Pancreas (tissue), 10 donors: ENCODE results near the gene OR2Z1. TPM values are rescaled to one million over a fixed set of nuclear protein-coding genes. Genes with fewer than 3 reads are reported as not detected.
A peak's percentile ranks its signal among the peaks of the same experiment; 100 is the strongest.
"Not testable (repeated sequence)": the region's sequence is repeated elsewhere in the genome, so short reads cannot be mapped to it uniquely, and the experiment has no call there.

ENCODE experiments used
- ATAC-seq, 4 donors: fragments of 200-7000 bp; cut with Tn5 transposase; one replicate each; pipeline versions ENCODE4 v1.8.0 to v1.9.1; 2020; ENCODE audit warnings: mild to moderate bottlenecking in 4 of 4, moderate library complexity in 4 of 4
- DNase-seq, 6 donors: peaks; one replicate each; pipeline ENCODE4 v3.0.0-alpha.2; 2020
- FAIRE-seq: peaks from 2 replicates; lab custom pipeline; 2012; peaks lifted over from hg19 to GRCh38; lab: Jason Lieb, UNC
- H3K27ac ChIP-seq, 4 donors: fragments of 200-600 bp; sonication (generic); 1 replicate in 3 of 4; 2 replicates in 1 of 4; pipeline versions ENCODE4 v1.5.0 to v1.8.0; 2020
- H3K27me3 ChIP-seq, 4 donors: fragments of 200-600 bp; one replicate each; pipeline ENCODE4 v1.8.0; 2021
- H3K36me3 ChIP-seq, 3 donors: fragments of 200-600 bp; sonication (generic) in 1 of 3; one replicate each; pipeline versions ENCODE4 v1.5.0 to v1.8.0; 2020 to 2021
- H3K4me1 ChIP-seq, 3 donors: fragments of 200-600 bp; one replicate each; pipeline ENCODE4 v1.8.0; 2021
- H3K4me3 ChIP-seq, 4 donors: fragments of 200-600 bp; sonication (generic) in 2 of 4; one replicate each; pipeline versions ENCODE4 v1.5.0 to v1.8.0; 2020 to 2021
- H3K9me3 ChIP-seq, 4 donors: fragments of 200-600 bp; one replicate each; pipeline ENCODE4 v1.8.0; 2021
- WGBS, 2 donors: extraction: QIAGEN DNeasy Blood & Tissue Kit; methylation state at CpG; one replicate each; pipeline ENCODE4 v1.1.7; 2013; 5-methylcytosine and 5-hydroxymethylcytosine counted together
- intact Hi-C, 3 donors: fragments of 100-400 bp; cut with DNase I; formaldehyde crosslinking; loops; one replicate each; pipeline versions ENCODE4 v1.11.1 to v1.14.2; 2022
- polyA plus RNA-seq, 2 donors: library from polyadenylated mRNA; stranded (reverse); fragments of 200-250 nt; gene quantifications; one replicate each; pipeline ENCODE4 v1.2.3, GENCODE V29; 2013
- total RNA-seq, 6 donors: library from RNA; stranded (reverse); fragmentation: NEBNext Ultra II Directional in 4 of 6; extraction: Animal tissue kit (Norgen Biotek cat#: 25700) in 4 of 6; gene quantifications; one replicate each; pipeline versions ENCODE4 v1.2.1 to v1.2.4, GENCODE V29; 2021 to 2023
- TF ChIP-seq, protein P1 (sequence below), 4 donors: fragments of 200-600 bp; sonication (generic) in 3 of 4; IDR thresholded peaks; one replicate each; pipeline versions ENCODE4 v1.5.0 to v1.8.0; 2021; ENCODE audit warnings: antibody characterized with exemption in 4 of 4
- donor health status: healthy with polysubstance abuse.
- donor health status: DM: no; HTN: no; CAD: no; lungs with moderate emphysema.
- donor health status: DM: no; HTN: no; CAD: no.
- donor health status: control.
- donor health status: control.
- donor health status: Bipolar disorder and iron deficiency.
- donor health status: DM: yes; HTN: yes; CAD: no.
- donor health status: DM: no; HTN: no; CAD: no.
- donor health status: DM: no; HTN: no; CAD: no.
- donor health status: DM: yes; HTN: yes; CAD: no.

OR2Z1 gene
- total and polyA plus RNA-seq, 8 donors = not detected

DNA sequence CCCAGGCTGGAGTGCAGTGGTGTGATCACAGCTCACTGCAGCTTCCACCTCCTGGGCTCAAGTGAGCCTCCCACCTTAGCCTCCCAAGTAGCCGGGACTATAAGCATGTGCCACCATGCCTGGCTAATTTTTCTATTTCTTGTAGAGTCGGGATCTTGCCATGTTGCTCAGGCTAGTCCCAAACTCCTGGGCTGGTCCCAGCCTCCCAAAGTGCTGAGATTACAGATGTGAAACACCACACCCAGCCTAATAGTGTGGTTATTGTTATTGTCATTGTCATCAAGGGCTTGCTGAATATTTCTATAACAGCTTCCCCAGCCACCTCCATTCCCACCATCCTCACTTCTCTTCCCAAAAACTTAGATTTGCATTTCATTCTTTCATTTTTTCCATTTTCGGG, 2.8 kb downstream of the OR2Z1 start:
- H3K36me3 ChIP-seq = no peaks in the 10 kb centered on the region
- DNase-seq (no peak), ATAC-seq (no peak), FAIRE-seq (no peak)
- H3K27ac ChIP-seq = no peak overlapping the region
- no peaks in the 10 kb centered on the region for H3K27me3 ChIP-seq
- no peaks in the 10 kb centered on the region for H3K9me3 ChIP-seq
- 35 to 45% methylated on average over 3 of the region's 3 CpGs for WGBS, 2 donors
- intact Hi-C loops = no loop called here
- TF ChIP-seq, protein P1, sequence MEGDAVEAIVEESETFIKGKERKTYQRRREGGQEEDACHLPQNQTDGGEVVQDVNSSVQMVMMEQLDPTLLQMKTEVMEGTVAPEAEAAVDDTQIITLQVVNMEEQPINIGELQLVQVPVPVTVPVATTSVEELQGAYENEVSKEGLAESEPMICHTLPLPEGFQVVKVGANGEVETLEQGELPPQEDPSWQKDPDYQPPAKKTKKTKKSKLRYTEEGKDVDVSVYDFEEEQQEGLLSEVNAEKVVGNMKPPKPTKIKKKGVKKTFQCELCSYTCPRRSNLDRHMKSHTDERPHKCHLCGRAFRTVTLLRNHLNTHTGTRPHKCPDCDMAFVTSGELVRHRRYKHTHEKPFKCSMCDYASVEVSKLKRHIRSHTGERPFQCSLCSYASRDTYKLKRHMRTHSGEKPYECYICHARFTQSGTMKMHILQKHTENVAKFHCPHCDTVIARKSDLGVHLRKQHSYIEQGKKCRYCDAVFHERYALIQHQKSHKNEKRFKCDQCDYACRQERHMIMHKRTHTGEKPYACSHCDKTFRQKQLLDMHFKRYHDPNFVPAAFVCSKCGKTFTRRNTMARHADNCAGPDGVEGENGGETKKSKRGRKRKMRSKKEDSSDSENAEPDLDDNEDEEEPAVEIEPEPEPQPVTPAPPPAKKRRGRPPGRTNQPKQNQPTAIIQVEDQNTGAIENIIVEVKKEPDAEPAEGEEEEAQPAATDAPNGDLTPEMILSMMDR (IDR thresholded peaks at IDR 0.05) = no peak
- H3K4me1 ChIP-seq = no peaks in the 10 kb centered on the region
- H3K4me3 ChIP-seq = no peak overlapping the region

DNA sequence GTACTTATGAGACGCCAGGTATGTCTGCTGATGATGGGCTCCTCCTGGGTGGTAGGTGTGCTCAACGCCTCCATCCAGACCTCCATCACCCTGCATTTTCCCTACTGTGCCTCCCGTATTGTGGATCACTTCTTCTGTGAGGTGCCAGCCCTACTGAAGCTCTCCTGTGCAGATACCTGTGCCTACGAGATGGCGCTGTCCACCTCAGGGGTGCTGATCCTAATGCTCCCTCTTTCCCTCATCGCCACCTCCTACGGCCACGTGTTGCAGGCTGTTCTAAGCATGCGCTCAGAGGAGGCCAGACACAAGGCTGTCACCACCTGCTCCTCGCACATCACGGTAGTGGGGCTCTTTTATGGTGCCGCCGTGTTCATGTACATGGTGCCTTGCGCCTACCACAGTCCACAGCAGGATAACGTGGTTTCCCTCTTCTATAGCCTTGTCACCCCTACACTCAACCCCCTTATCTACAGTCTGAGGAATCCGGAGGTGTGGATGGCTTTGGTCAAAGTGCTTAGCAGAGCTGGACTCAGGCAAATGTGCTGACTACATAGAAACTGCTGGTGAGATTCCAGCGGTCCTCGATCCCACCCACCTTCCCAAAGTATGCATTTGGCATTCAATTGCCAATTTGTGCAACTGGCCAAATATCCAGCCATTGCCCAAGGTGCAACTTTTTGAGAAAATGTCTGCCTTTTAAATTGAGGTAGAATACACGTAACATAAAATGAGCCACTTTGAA, 10.2 kb downstream of the OR2Z1 start:
- H3K27me3 ChIP-seq = no peaks in the 10 kb centered on the region
- no peak overlapping the region for H3K27ac ChIP-seq
- WGBS, 2 donors = 45 to 49% methylated on average over 19 of the region's 19 CpGs
- no peaks in the 10 kb centered on the region for H3K9me3 ChIP-seq
- FAIRE-seq = no peak
- no peak overlapping the region for H3K4me3 ChIP-seq
- no peaks in the 10 kb centered on the region for H3K36me3 ChIP-seq
- intact Hi-C loops = no loop called here
- no peaks in the 10 kb centered on the region for H3K4me1 ChIP-seq
- TF ChIP-seq, protein P1 (IDR thresholded peaks at IDR 0.05) = no peak
- no peak for ATAC-seq
- DNase-seq = no peak

DNA sequence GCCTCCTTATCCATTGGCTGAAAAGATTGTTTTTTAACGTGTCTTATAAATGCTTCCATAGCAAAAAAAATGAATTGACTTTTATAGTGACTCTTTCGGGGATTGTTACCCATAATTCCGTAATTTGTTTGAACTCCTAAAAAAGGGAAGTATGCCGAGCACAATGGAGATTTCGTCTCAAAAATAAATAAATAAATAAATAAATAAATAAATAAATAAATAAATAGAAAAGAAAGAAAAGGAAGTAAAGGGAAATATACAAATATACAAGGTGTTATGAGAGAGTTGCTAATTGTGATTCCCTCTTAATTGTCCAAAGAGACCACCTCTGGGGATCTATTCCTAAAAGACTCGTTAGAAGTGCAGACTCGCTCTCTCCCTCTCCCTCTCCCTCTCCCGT, 16.9 kb downstream of the OR2Z1 start:
- Histone ChIP-seq H3K9me3 (no peaks in the 10 kb centered on the region), H3K36me3 (no peaks in the 10 kb centered on the region), H3K4me1 (no peaks in the 10 kb centered on the region), H3K27ac (no peak overlapping the region), H3K27me3 (no peaks in the 10 kb centered on the region), H3K4me3 (no peak overlapping the region)
- intact Hi-C loops = no loop called here
- DNase-seq (no peak), ATAC-seq (no peak), FAIRE-seq (no peak)
- TF ChIP-seq, protein P1 (IDR thresholded peaks at IDR 0.05) = no peak
- 72 to 87% methylated on average over 8 of the region's 8 CpGs for WGBS, 2 donors

DNA sequence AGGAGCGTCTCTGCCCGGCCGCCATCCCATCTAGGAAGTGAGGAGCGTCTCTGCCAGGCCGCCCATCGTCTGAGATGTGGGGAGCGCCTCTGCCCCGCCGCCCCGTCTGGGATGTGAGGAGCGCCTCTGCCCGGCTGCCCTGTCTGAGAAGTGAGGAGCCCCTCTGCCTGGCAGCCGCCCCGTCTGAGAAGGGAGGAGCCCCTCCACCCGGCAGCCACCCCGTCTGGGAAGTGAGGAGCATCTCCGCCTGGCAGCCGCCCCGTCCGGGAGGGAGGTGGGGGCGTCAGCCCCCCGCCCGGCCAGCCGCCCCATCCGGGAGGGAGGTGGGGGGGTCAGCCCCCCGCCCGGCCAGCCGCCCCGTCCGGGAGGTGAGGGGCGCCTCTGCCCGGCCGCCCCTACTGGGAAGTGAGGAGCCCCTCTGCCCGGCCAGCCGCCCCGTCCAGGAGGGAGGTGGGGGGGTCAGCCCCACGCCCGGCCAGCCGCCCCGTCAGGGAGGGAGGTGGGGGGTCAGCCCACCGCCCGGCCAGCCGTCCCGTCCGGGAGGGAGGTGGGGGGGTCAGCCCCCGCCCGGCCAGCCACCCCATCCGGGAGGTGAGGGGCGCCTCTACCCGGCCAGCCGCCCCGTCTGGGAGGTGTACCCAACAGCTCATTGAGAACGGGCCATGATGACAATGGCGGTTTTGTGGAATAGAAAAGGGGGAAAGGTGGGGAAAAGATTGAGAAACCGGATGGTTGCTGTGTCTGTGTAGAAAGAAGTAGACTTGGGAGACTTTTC, 18.0 kb downstream of the OR2Z1 start:
- peak in 1 of 6 donors; percentile 16 for DNase-seq
- H3K27me3 ChIP-seq, intact Hi-C loops, H3K36me3 ChIP-seq, H3K27ac ChIP-seq, FAIRE-seq, H3K4me1 ChIP-seq, ATAC-seq, H3K4me3 ChIP-seq, H3K9me3 ChIP-seq: not testable (repeated sequence)
- WGBS, 2 donors = 89 to 93% methylated on average over 18 to 47 of the region's 55 CpGs

DNA sequence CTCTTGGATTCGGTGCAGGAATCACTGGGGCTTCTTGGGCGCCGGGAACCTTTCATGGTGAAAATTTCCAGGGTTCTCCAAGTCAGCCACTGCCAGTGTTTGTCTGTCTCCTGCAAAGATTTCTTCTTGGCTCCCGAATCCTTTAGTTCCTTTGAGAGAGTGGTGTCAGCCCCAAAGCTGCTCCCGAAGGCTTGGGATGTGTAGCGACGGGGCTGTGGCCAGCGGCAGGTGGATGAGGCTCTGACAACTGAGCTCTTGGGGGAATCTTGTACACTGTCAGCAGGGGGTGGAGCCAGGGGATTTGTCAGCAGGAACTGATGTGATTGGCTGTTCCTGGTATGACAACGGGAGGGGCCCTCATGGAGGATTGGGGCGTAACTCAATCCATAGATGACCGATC, 45.8 kb downstream of the OR2Z1 start:
- intact Hi-C loops, H3K4me3 ChIP-seq, FAIRE-seq, H3K36me3 ChIP-seq, H3K4me1 ChIP-seq, H3K9me3 ChIP-seq, ATAC-seq, H3K27me3 ChIP-seq, H3K27ac ChIP-seq, DNase-seq: not testable (repeated sequence)
- WGBS, 2 donors = 66% methylated on average over 5 of the region's 11 CpGs; no CpG with 5 or more reads in 1 of the 2 donors

DNA sequence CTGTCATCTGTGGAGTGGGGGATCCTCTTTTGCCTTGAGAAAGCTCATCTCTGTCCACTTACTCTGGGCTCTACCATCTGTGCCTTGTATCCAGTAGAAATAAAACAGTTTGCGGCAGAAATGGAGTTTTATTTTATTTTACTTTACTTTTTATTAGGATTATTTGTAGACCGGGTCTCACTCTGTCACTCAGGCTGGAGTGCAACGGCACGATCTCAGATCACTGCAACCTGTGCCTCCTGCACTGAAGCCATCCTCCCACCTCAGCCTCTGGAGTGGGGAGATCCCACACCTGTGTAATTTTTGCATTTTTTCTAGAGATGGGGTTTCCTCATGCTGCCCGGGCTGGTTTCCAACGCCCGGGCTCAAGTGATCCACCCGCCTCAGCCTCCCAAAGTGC, 47.8 kb downstream of the OR2Z1 start:
- H3K4me1 ChIP-seq, ATAC-seq, DNase-seq, intact Hi-C loops, H3K9me3 ChIP-seq, H3K27ac ChIP-seq, H3K27me3 ChIP-seq, FAIRE-seq, H3K36me3 ChIP-seq, H3K4me3 ChIP-seq: not testable (repeated sequence)
- 71 to 81% methylated on average over 3 of the region's 8 CpGs for WGBS, 2 donors

DNA sequence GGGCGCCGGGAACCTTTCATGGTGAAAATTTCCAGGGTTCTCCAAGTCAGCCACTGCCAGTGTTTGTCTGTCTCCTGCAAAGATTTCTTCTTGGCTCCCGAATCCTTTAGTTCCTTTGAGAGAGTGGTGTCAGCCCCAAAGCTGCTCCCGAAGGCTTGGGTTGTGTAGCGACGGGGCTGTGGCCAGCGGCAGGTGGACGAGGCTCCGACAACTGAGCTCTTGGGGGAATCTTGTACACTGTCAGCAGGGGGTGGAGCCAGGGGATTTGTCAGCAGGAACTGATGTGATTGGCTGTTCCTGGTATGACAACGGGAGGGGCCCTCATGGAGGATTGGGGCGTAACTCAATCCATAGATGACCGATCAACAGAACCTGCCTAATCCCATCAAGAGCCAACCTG, 52.2 kb downstream of the OR2Z1 start:
- H3K27me3 ChIP-seq, H3K36me3 ChIP-seq, ATAC-seq, H3K27ac ChIP-seq, H3K4me1 ChIP-seq, H3K4me3 ChIP-seq, H3K9me3 ChIP-seq, DNase-seq, intact Hi-C loops, FAIRE-seq: not testable (repeated sequence)
- 64% methylated on average over 6 of the region's 12 CpGs; no CpG with 5 or more reads in 1 of the 2 donors for WGBS, 2 donors
